Lower lobe of right lung (tissue), 2 donors: ENCODE data around the gene DNAJC17. TPM values are rescaled to one million over a fixed set of nuclear protein-coding genes. Genes with fewer than 3 reads are reported as not detected.

Experiments used
- ATAC-seq, 2 donors: fragments of 200-7000 bp; cut with Tn5 transposase; one replicate each; pipeline ENCODE4 v1.9.1; 2020 to 2022; ENCODE audit warnings: mild to moderate bottlenecking in 2 of 2, moderate library complexity in 2 of 2
- DNase-seq: peaks from one replicate; pipeline ENCODE4 v3.0.0-alpha.2; 2020
- H3K27ac ChIP-seq: fragments of 200-600 bp; one replicate; pipeline ENCODE4 v1.8.0; 2022
- H3K27me3 ChIP-seq: fragments of 200-600 bp; one replicate; pipeline ENCODE4 v1.8.0; 2022; ENCODE audit warnings: low read depth
- H3K36me3 ChIP-seq: fragments of 200-600 bp; one replicate; pipeline ENCODE4 v1.8.0; 2022; ENCODE audit warnings: mild to moderate bottlenecking
- H3K4me1 ChIP-seq: fragments of 200-600 bp; one replicate; pipeline ENCODE4 v1.8.0; 2022
- H3K4me3 ChIP-seq: fragments of 200-600 bp; one replicate; pipeline ENCODE4 v1.8.0; 2022; ENCODE audit warnings: mild to moderate bottlenecking
- H3K9me3 ChIP-seq: fragments of 200-600 bp; one replicate; pipeline ENCODE4 v1.8.0; 2022
- intact Hi-C: fragments of 100-400 bp; cut with DNase I; formaldehyde crosslinking; loops from one replicate; pipeline ENCODE4 v1.11.0; 2022
- total RNA-seq: library from RNA; stranded (reverse); fragmentation: NEBNext Ultra II Directional; extraction: Animal tissue kit (Norgen Biotek cat#: 25700); gene quantifications from one replicate; pipeline ENCODE4 v1.2.1, GENCODE V29; 2021
- TF ChIP-seq, protein P1 (sequence below): fragments of 200-600 bp; IDR thresholded peaks from one replicate; pipeline ENCODE4 v1.8.0; 2022; ENCODE audit warnings: antibody characterized with exemption, mild to moderate bottlenecking
- donor health status: DM: no; HTN: yes; CAD: no; lungs with severe emphysema.

DNAJC17 gene
- total RNA-seq, 1 donor from 2014 or later: 28.4 TPM

DNA sequence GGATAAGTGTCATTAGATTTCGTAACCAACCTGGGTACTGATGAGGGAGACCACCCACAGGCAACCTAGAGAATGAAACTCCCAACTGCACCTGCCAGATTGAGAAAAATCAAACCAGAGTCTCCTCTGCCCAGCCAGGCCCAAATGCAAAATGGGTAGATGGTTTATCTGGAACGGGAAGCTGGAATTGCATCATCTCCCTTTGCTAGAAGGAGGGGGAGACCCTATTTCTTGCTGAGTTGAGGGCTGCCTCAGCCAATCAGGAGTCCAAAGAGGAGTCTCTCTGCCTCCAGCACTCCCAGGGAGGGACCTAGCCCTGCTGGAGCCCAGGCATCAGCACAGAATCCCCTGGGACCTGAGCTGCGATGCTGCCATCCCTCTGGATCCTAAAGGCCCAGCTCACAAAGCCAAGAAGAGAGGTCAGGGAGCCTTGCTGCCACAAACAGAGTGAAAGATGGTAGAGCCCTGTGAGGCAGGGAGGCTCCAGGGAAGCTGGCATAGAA, 60.3 kb downstream of the DNAJC17 start:
- DNase-seq (no peak), ATAC-seq (peak in 1 of 2 donors; percentile 34)
- no peaks in the 10 kb centered on the region for H3K9me3 ChIP-seq
- peaks cover 13% of the 10 kb centered on the region for H3K4me1 ChIP-seq
- H3K27me3 ChIP-seq: no peaks in the 10 kb centered on the region
- no peak overlapping the region for H3K4me3 ChIP-seq
- TF ChIP-seq, protein P1, sequence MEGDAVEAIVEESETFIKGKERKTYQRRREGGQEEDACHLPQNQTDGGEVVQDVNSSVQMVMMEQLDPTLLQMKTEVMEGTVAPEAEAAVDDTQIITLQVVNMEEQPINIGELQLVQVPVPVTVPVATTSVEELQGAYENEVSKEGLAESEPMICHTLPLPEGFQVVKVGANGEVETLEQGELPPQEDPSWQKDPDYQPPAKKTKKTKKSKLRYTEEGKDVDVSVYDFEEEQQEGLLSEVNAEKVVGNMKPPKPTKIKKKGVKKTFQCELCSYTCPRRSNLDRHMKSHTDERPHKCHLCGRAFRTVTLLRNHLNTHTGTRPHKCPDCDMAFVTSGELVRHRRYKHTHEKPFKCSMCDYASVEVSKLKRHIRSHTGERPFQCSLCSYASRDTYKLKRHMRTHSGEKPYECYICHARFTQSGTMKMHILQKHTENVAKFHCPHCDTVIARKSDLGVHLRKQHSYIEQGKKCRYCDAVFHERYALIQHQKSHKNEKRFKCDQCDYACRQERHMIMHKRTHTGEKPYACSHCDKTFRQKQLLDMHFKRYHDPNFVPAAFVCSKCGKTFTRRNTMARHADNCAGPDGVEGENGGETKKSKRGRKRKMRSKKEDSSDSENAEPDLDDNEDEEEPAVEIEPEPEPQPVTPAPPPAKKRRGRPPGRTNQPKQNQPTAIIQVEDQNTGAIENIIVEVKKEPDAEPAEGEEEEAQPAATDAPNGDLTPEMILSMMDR: no peak
- no peak overlapping the region for H3K27ac ChIP-seq
- intact Hi-C loops: no loop called here
- peaks cover 92% of the 10 kb centered on the region for H3K36me3 ChIP-seq

DNA sequence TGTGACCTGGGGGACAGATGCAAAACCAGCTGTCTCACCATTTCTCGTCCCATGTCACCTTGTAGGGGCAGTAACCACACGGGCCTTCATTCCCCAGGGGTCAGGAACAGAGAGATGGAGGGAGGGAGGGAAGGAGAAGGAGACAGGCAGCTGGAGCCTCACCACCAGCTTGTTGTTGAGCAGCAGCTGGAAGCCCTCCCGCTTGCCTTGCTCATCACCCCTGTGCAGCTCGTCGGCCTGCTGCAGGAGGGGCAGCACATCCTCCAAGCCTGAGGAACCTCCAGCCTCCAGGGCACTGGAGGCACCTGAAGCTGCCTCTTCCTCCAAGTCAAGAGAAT, 62.5 kb downstream of the DNAJC17 start:
- no peaks in the 10 kb centered on the region for H3K9me3 ChIP-seq
- no peaks in the 10 kb centered on the region for H3K27me3 ChIP-seq
- TF ChIP-seq, protein P1: no peak
- H3K4me1 ChIP-seq: peaks cover 13% of the 10 kb centered on the region
- ATAC-seq (no peak), DNase-seq (no peak)
- peaks cover 92% of the 10 kb centered on the region for H3K36me3 ChIP-seq
- H3K27ac ChIP-seq: no peak overlapping the region
- intact Hi-C loops: no loop called here
- no peak overlapping the region for H3K4me3 ChIP-seq

DNA sequence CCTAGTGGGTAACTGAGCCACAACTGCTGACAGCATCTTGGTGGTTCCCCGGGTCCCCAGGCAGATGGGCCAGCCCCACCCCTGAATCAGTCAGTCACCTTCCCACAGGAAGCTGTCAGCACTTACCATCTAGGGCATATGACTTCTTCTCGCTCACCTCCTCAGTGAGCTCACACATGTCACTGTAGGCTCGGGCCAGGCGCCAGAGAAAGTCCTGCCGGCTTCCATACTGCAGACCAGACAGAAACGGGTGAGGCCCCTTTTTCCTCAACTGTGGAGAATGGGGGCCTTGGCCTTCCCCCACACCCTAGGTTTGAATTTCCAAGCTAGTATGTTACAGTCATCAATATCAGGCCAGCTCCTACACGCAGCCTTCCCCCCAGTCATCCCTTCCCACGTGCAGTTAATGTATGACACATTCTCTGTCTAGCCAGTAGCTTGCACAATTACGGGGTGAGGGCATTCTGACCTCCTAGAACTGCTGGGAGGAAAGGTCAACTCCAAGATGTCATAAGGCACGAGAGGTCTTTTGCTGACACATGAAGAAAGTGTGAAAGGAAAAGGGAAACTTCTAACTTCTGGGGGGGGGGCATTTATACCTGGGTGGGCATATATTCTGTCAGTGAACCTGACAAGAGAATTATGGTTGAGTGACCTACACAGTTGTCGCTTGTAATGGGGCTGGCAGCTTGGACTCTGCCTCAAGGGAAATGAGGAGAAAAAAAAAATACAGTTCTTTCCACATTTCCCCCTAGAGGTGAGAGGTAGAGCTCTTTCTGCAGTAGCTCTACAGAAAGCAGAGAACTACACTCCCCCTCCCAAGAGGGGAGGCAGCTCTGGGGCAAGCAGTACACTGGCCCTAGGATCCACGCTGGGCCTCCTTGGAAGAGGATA, 63.1 kb downstream of the DNAJC17 start:
- peaks cover 92% of the 10 kb centered on the region for H3K36me3 ChIP-seq

DNA sequence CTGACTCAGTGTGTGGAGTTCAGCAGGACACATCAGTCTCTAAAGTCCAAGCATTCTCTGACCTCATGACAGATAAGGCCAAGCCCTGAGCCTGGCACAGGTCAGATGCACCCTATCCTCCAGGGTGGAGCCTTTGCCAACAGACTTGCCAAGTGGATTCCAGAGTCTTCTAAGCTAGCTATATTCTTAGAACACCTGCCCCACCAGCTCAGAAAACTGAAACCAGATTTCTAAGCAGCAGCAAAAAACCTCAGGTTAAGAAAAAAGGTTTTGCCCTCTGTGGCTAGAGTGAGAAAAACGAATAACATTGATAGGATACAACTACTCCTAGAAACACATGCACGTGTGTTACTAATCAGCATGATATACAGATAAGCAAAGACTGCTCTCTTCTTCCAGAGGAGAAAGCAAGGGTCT, 63.8 kb downstream of the DNAJC17 start:
- H3K36me3 ChIP-seq: peaks cover 93% of the 10 kb centered on the region
- H3K27ac ChIP-seq: peak overlapping the region; percentile 37
- no peaks in the 10 kb centered on the region for H3K27me3 ChIP-seq
- peaks cover 13% of the 10 kb centered on the region for H3K4me1 ChIP-seq
- TF ChIP-seq, protein P1: no peak
- intact Hi-C loops: no loop called here
- H3K9me3 ChIP-seq: no peaks in the 10 kb centered on the region
- H3K4me3 ChIP-seq: no peak overlapping the region
- ATAC-seq: no peak
- DNase-seq: no peak

More for the DNA sequence above, 63.1 kb downstream of the DNAJC17 start:
- Histone ChIP-seq H3K4me3 (no peak overlapping the region), H3K27me3 (no peaks in the 10 kb centered on the region), H3K9me3 (no peaks in the 10 kb centered on the region), H3K4me1 (peaks cover 13% of the 10 kb centered on the region), H3K27ac (peak overlapping the region; percentile 37)
- DNase-seq (no peak), ATAC-seq (peak; percentile 63 to 77)
- TF ChIP-seq, protein P1: no peak
- intact Hi-C loops: no loop called here

DNA sequence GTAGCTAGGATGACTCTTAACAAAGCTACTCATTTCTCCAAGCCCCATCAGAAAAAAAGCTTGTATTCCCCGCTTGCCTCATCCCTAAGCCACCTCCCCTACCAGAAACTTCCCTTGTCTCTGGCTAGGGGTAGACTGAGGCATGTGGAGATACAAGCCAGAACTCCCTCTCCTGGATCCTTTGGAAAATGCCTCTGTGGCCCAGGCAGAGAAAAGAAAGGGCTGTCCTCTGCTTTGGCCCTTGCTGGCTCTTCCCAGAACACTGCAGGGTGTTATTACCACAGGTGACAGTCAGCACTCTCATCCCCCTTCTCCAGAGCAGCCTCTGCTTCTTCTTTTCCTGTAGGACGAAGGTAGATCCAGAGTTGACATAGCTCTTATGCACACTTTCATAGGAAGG, 67.4 kb downstream of the DNAJC17 start:
- Histone ChIP-seq H3K4me1 (no peaks in the 10 kb centered on the region), H3K27me3 (no peaks in the 10 kb centered on the region), H3K9me3 (no peaks in the 10 kb centered on the region), H3K36me3 (peaks cover 100% of the 10 kb centered on the region), H3K27ac (no peak overlapping the region), H3K4me3 (no peak overlapping the region)
- TF ChIP-seq, protein P1: no peak
- DNase-seq (no peak), ATAC-seq (no peak)
- intact Hi-C loops: no loop called here
